ENCODE results near the gene EHD4. TPM values are rescaled to one million over a fixed set of nuclear protein-coding genes. Genes with fewer than 3 reads are reported as not detected.
A peak's percentile ranks its signal among the peaks of the same experiment; 100 is the strongest.

Gene EHD4
- total RNA-seq (2014; rRNA removed; shearing (Covaris generic)), result 20.8 TPM in 2 replicates

DNA sequence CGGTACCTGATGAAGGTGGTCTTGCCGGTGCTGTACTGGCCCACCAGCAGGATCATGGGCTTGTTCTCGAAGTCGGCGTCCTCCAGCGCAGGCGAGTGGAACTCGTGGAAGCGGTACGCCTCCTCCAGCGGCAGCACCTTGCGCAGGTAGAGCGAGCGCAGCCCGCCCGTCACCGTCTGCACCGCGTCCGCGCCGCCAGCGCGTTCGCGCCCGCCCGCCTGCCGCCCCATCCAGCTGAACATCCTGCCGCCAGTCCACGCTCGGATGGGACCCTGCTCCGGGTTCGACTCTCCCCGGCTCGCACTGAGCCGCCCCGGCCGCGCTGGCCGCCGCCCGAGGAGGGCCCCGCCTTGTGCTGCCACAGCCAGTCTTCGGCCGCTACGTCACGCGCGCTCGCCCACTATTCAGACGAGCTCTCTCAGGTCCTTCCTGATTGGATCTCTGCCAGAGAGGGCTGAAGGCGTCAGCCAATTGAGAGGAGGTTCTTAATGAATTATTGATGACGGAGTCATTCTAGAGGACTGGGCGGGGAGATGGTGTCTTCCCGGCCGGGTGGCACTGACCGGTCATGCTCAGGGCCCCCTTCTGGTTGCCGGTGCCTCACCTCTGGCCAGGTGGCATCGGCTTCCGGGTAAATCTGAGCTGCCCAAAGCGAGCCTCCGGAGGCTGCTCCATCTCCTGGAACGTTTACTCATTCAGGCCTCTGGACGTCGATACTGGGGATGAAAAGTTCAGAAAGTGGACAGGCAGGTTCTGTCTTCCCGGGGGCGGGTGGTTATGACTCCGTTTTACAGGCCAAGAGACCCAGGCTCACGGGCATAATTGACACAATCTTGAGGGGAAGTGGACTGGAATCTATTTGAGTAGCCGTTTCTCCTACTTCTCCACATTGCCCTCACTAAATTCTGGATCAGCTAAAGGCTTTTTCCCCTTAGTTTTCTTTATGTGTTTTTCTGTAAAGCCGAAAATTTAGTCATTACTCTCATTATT is at the start of gene EHD4:
Gene EHD4 (minus strand): TSS at position 305 of the 990 bp plus-strand sequence. CDS start 63 bp downstream, at position 242.
- H3K4me1 ChIP-seq, result peaks cover 24% of the 10 kb centered on the region
- peak within 1 kb of the TSS; percentile 72 for H3K4me3 ChIP-seq
- DNase-seq, result peak; percentile 99 to 100
- H3K27me3 ChIP-seq, result no peaks in the 10 kb centered on the region
- H3K9me3 ChIP-seq (replicated peaks), result no peaks in the 10 kb centered on the region
- peak within 1 kb of the TSS; percentile 31; the same call in 1 of the 2 replicates for H3K27ac ChIP-seq
- H3K36me3 ChIP-seq, result no peaks in the 10 kb centered on the region

DNA sequence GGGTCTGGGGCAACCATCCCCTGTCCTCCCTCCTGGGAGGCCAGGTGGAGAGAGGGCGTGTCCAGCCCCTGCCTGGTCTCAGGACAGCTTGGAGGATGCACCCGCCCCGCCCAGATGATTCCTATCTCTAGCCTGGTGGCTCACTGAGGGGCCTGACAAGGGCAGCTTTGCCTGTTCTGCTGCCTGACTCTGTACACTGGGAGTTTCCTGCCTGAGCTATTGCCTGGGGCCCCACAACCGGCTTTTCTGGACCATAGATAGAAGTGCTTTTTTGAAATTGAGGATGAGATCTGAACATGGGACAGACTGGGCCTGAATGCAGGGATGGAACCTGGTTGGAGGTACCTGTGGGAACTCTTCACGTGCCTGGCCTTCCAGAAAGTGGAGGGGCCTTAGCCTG is 49.2 kb upstream of the EHD4 start:
- DNase-seq, result no peak
- Histone ChIP-seq H3K36me3 (no peaks in the 10 kb centered on the region), H3K4me1 (no peaks in the 10 kb centered on the region)

DNA sequence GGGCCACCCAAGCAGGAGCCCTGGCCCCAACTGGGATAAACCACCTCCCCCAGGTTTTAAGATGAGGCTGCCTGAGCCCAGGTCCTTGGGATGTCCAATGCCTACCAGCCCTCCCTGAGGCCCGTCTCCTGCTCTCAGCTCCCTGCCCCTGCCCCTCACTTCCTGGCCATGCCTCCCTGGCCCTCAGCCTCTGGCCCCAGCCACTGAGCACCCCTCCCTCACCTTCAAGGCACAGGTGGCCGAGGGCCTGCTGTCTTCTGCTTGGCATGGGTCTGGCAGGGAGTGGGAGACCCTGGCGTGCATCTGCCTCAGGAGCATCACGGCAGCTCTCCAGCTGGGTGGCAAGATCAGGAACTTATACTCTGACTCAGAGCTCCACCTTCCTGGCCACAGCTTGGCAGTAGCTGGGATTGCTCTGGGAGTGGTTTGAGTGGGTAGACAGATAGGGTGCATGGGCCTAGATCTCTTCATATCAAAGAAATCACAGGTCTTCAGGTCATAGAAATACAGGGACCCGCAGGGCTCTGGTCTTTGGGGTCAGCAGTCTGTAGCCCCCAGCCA is 48.4 kb upstream of the EHD4 start, which contains the start of gene PLA2G4E:
Gene PLA2G4E (minus strand): TSS at position 330 of the 561 bp plus-strand sequence. CDS start 12 bp downstream, at position 318.
- H3K4me1 ChIP-seq, result no peaks in the 10 kb centered on the region
- no peak within 1 kb of the TSS for H3K27ac ChIP-seq
- no peaks in the 10 kb centered on the region for H3K9me3 ChIP-seq (replicated peaks)
- DNase-seq, result no peak
- H3K27me3 ChIP-seq, result no peaks in the 10 kb centered on the region
- no peak within 1 kb of the TSS for H3K4me3 ChIP-seq
- no peaks in the 10 kb centered on the region for H3K36me3 ChIP-seq

More for the DNA sequence above, 49.2 kb upstream of the EHD4 start:
- no peak overlapping the region for H3K27ac ChIP-seq
- H3K27me3 ChIP-seq, result no peaks in the 10 kb centered on the region
- H3K9me3 ChIP-seq (replicated peaks), result no peaks in the 10 kb centered on the region
- no peak overlapping the region for H3K4me3 ChIP-seq

DNA sequence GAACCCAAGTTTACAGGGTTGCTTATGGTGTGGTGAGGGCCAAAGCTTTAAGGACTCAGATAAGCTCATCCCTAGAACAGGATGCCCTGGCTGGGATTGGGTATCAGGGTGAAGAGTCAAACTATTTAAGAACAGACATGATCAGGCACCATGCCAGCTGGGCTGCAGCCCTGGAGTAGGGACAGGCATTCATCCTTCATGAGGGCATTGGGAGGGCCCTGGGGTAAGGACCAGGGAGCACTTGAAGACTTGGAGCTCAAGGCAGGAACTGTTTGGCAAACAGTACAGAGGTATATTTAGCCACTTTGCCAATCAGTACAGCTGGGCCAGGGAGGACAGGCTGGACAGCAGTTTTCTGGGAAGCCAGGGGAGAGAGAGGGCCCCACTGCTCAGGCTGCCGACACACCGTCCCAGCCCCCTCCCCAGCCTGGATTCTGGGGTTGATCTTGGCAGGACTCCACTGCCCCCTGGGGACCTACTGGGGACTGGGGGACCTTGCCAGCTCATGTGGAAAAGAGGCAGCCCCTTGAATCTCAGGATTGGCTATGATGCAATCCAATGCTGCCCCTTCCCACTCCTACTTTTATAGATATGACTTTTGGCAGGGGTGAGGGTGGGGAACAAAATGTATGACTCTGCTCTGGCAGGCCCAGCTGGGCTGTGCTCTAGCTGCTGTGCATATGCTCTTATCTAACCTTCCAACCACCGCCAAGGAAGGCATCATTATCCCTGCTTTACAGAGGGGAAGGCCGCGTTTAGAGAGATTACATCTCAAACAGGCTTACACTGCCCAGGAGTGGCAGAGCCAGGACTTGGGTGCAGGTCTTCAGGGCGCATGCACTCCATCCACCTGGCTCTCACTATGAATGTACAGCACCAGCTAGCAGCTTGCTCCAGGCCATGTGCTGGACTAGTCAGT is 46.2 kb upstream of the EHD4 start:
- H3K4me3 ChIP-seq, result no peak overlapping the region
- no peak for DNase-seq
- H3K36me3 ChIP-seq, result no peaks in the 10 kb centered on the region
- H3K27ac ChIP-seq, result no peak overlapping the region
- no peaks in the 10 kb centered on the region for H3K9me3 ChIP-seq (replicated peaks)
- no peaks in the 10 kb centered on the region for H3K4me1 ChIP-seq
- no peaks in the 10 kb centered on the region for H3K27me3 ChIP-seq

DNA sequence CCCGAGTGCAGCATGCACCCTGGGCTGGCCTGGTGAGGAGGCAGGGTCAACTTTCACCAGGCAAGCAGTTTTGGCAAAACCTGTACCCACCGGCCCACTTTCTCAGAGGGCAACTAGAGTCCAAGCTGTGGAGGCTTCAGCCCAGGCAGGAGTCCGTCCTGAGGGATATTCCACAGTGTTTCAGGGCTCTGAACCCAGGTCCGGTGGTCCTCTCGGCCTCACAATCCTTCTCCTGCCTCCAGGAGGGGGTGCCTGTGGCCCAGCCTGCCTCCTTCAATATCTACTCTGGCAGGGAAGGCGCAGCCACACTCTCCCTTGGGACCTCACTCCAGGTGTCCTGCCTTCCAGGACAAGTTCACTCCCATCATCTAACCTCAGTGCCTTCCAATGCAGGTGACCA is 44.6 kb upstream of the EHD4 start:
- H3K27ac ChIP-seq, result no peak overlapping the region
- no peak for DNase-seq
- H3K27me3 ChIP-seq, result no peaks in the 10 kb centered on the region
- no peaks in the 10 kb centered on the region for H3K4me1 ChIP-seq
- no peaks in the 10 kb centered on the region for H3K36me3 ChIP-seq
- H3K4me3 ChIP-seq, result no peak overlapping the region
- H3K9me3 ChIP-seq (replicated peaks), result no peaks in the 10 kb centered on the region

DNA sequence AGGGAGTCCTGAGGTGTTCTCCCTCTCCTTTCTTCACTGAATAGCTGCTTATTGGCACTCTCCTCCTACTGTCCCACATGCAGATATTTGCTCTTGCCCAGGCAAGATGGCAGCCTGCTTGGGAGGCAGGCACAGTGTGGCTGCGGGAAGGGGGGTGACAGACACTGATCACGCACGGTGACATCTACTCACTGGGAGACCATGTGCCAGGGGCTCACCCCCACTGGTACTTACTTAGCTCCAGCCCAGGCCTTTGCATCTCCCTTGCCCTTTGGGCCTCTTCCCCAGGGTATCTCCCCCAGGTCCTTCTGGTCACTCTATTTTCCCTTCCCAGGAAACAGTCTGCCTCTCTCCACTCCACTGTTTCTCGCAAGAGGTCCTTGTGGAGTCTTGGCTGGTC is 42.0 kb upstream of the EHD4 start:
- H3K36me3 ChIP-seq, result no peaks in the 10 kb centered on the region
- DNase-seq, result no peak
- H3K27ac ChIP-seq, result no peak overlapping the region
- no peaks in the 10 kb centered on the region for H3K4me1 ChIP-seq
- H3K27me3 ChIP-seq, result no peaks in the 10 kb centered on the region
- H3K9me3 ChIP-seq (replicated peaks), result no peaks in the 10 kb centered on the region
- no peak overlapping the region for H3K4me3 ChIP-seq

DNA sequence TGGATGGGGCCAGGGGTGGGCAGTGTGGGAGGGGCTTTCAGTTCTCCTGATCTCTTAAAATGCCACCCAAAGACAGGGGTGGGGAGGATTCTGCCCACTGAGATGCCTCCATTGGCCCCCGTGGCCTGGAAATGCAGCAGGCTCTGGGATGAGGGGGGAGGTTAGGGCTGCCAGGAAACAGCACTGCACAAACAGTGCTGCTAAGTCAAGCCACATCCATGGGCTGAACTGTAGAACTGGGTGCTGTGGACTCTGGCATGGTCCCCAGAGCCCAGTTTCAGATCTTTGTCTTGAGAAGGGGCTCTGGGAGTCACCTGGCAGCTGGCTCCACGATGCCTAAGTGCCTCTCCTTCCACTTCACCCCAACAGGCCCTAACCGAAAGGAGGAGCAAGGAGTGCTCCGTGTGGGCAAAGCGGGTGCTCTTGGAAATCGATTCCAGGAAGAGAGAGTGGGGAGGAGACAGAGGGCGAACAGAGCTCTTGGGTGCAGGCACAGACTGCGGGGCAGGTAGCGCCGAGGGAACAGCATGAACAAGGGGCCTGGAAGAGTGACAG is 40.6 kb upstream of the EHD4 start:
- no peaks in the 10 kb centered on the region for H3K27me3 ChIP-seq
- no peaks in the 10 kb centered on the region for H3K36me3 ChIP-seq
- H3K9me3 ChIP-seq (replicated peaks), result no peaks in the 10 kb centered on the region
- H3K4me1 ChIP-seq, result no peaks in the 10 kb centered on the region
- H3K4me3 ChIP-seq, result no peak overlapping the region
- no peak for DNase-seq
- no peak overlapping the region for H3K27ac ChIP-seq

DNA sequence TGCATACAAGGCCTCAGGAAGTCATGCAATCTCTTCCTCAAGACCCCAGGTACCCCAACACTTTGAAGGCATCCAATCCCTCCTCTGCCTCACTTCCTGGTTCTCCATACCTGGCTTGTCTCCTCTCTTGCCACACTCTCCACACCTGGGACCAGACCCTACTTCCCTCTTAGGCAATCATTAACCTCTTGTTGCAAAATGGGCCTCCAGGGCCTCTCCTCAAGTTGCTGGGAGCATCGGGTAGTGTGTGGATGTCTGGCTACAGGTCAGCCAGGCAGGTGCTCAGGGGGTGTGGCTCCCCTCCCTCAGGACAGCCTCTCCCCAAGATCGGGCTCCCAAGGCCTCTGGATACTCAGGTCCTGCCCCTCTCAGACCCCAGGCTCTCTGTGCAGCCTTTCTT is 39.9 kb upstream of the EHD4 start:
- Histone ChIP-seq H3K4me1 (no peaks in the 10 kb centered on the region), H3K27me3 (no peaks in the 10 kb centered on the region), H3K27ac (no peak overlapping the region), H3K9me3 (replicated peaks) (no peaks in the 10 kb centered on the region), H3K4me3 (no peak overlapping the region), H3K36me3 (no peaks in the 10 kb centered on the region)
- DNase-seq, result no peak

DNA sequence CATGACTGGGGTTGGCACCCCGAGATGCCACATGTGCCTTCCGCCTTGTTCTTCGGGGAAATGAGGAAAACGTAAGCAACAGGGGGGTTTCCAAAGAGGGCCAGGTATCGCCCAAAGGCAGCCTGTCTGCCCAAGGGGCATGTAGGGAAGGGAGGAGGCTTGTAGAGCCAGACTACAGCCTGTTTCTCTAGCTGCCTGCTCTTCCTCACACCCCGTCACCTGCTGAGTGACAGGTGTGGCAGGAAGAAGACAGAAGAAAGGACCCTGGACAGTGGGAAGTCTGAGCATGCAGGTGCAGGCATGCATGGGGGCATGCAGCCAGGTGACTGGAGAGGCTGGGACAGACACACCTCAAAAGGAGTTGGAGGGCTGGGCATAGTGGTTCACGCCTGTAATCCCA is 38.7 kb upstream of the EHD4 start:
- Histone ChIP-seq H3K27ac (no peak overlapping the region), H3K36me3 (no peaks in the 10 kb centered on the region), H3K4me3 (no peak overlapping the region), H3K4me1 (no peaks in the 10 kb centered on the region), H3K9me3 (replicated peaks) (no peaks in the 10 kb centered on the region), H3K27me3 (no peaks in the 10 kb centered on the region)
- no peak for DNase-seq

DNA sequence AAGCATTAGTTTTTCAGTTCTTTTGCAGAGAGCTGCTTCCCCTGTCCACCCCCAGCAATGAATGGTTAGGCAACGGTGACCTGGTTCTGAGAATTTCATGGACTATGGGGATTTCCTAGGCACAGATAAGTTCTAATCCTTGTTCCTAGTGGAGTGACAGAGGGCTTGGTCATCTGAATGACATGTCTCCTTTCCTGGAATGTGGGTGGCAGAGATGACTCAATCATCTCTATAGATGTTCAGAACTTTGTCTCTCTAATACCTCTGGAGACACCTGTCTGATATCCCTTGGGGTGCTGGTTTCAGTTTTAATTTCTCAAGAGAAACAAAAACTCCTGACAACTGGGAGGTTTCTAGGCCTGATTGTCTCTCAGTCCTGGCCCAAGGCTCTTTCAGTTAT is 38.1 kb upstream of the EHD4 start:
- no peaks in the 10 kb centered on the region for H3K27me3 ChIP-seq

DNA sequence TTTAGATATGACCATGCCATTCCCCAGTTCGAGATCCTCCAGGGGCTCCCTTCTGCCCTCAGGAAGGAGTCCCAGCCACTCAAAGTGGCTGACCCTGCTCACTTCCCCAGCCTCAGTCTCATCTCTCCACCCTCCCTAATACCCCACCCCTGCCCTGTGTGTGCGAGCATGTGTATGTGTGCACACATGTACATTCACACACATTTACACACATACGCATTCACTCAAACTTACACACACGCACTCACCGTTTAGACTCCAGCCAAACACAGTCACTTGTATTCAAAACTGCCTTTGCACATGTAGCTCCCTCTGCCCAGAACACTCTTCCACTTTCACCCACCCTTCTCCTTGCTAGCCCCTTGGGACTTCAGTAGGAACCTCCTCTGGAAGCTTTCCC is 37.1 kb upstream of the EHD4 start:
- Histone ChIP-seq H3K36me3 (no peaks in the 10 kb centered on the region), H3K9me3 (replicated peaks) (no peaks in the 10 kb centered on the region), H3K27ac (no peak overlapping the region), H3K27me3 (no peaks in the 10 kb centered on the region), H3K4me3 (no peak overlapping the region), H3K4me1 (no peaks in the 10 kb centered on the region)
- no peak for DNase-seq

More for the DNA sequence above, 38.1 kb upstream of the EHD4 start:
- no peak overlapping the region for H3K4me3 ChIP-seq
- no peaks in the 10 kb centered on the region for H3K4me1 ChIP-seq
- no peak for DNase-seq
- H3K27ac ChIP-seq, result no peak overlapping the region
- H3K9me3 ChIP-seq (replicated peaks), result no peaks in the 10 kb centered on the region
- no peaks in the 10 kb centered on the region for H3K36me3 ChIP-seq

DNA sequence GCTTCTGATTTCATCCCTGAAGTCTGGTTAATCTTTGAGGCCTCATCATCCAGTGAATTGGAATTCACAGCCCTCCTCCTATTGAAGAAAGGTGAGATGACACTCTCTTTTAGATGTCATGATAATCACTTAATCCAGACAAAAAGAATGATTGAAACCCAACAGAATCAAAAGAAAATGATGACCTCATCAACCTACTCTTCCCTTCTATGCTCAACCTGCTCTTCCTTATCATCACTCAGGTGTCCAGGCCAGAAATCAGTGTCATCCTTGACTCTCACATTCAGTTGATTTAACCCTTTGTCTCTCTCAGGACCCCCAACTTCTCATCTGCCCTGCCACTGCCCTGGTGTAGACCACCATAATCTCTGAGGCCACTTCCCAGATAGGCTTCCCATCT is 36.7 kb upstream of the EHD4 start:
- no peaks in the 10 kb centered on the region for H3K4me1 ChIP-seq
- no peak overlapping the region for H3K4me3 ChIP-seq
- no peaks in the 10 kb centered on the region for H3K27me3 ChIP-seq
- H3K9me3 ChIP-seq (replicated peaks), result no peaks in the 10 kb centered on the region
- DNase-seq, result no peak
- H3K36me3 ChIP-seq, result no peaks in the 10 kb centered on the region
- H3K27ac ChIP-seq, result no peak overlapping the region

DNA sequence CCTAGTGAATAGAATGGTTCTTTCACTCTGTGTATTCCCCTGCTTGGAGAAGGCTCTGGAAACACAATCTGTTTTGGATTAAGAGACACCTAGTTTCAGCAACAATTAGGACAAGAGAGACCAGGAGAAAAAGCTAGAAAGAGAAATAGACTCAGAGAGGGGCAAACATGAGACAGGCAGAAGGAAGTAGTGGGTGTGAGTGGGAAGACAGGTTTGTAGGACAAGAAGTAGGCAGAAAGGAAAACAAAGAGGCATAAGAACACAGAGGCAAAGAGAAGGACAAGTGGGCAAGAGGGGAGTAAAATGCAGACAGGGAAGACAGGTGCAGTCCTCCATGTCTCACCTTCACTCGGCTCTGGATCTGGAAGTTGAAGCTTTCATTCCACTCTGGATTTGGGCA is 35.0 kb upstream of the EHD4 start:
- Histone ChIP-seq H3K27ac (no peak overlapping the region), H3K36me3 (no peaks in the 10 kb centered on the region), H3K27me3 (no peaks in the 10 kb centered on the region), H3K9me3 (replicated peaks) (no peaks in the 10 kb centered on the region), H3K4me1 (no peaks in the 10 kb centered on the region), H3K4me3 (no peak overlapping the region)
- DNase-seq, result no peak

DNA sequence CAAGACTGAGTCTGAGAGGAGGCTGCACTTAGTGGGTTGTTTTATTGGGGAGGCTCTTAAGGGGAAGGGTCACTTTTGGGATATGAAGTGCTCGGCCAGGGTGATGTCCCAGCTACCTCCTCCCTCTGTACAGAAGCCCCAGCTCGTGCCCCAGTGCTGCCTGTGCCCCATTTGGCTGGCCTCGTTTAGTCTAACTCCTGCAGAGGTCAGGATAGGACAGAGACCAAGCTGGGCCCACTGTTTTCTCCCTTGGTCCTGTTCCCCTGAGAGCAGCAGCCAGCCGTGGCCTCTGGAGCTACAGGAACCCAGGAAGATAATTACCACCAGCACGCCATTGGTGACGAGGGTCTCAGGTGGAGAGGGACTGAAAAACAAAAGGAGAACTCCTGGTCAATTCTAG is 30.0 kb upstream of the EHD4 start:
- H3K9me3 ChIP-seq (replicated peaks), result no peaks in the 10 kb centered on the region
- H3K27me3 ChIP-seq, result peaks cover 3% of the 10 kb centered on the region; the same call in 1 of the 2 replicates
- H3K36me3 ChIP-seq, result no peaks in the 10 kb centered on the region
- H3K27ac ChIP-seq, result no peak overlapping the region
- DNase-seq, result no peak
- no peak overlapping the region for H3K4me3 ChIP-seq
- no peaks in the 10 kb centered on the region for H3K4me1 ChIP-seq

Data from SJCRH30 (cell line).